Left colon (tissue), 2 donors: ENCODE data around the gene SIK1. TPM values are rescaled to one million over a fixed set of nuclear protein-coding genes. Genes with fewer than 3 reads are reported as not detected.
"Not testable (repeated sequence)": the region's sequence is repeated elsewhere in the genome, so short reads cannot be mapped to it uniquely, and the experiment has no call there.

ENCODE experiments used
- ATAC-seq: fragments of 200-7000 bp; cut with Tn5 transposase; one replicate; pipeline ENCODE4 v1.9.1; 2020; ENCODE audit warnings: mild to moderate bottlenecking, moderate library complexity
- DNase-seq, 2 donors: peaks; one replicate each; pipeline ENCODE4 v3.0.0-alpha.2; 2020
- intact Hi-C, 2 donors: fragments of 100-400 bp; cut with DNase I in 1 of 2; cut with micrococcal nuclease in 1 of 2; formaldehyde crosslinking; loops; one replicate each; pipeline versions ENCODE4 v1.11.2 to v1.14.0; 2022; cut with DNase I, micrococcal nuclease
- long read RNA-seq: library from polyadenylated mRNA; unstranded; transcript quantifications from one replicate; pipeline ENCODE4 v2.0.0, GENCODE V29; 2021
- total RNA-seq, 2 donors: library from RNA; stranded (reverse); fragmentation: NEBNext Ultra II Directional; extraction: Animal tissue kit (Norgen Biotek cat#: 25700); gene quantifications; one replicate each; pipeline ENCODE4 v1.2.1, GENCODE V29; 2021
- donor health status: DM: no; HTN: no; CAD: no.
- donor health status: DM: yes; HTN: yes; CAD: no.

Gene SIK1
- total RNA-seq = 10 to 100 TPM in 1 of 2 donors, 1 to 10 TPM in 1; 8.0 to 30.0 TPM
- long read RNA-seq, partial matches to known transcripts = 1 of 3 reads
- long read RNA-seq, other reads (novel, unspliced or antisense) = 2 of 3 reads

- intact Hi-C loops, DNase-seq: not testable (repeated sequence)
- peak; percentile 30 for ATAC-seq
Observed at GRCh38 chr21:43426404-43427241, at the start of gene SIK1. TSS of gene SIK1 (minus strand) at chr21:43427131. CDS start at chr21:43426178, 953 bp downstream.

GRCh38 chr21:43471597-43472242, 44.8 kb upstream of the SIK1 start:
- intact Hi-C loops, ATAC-seq, DNase-seq: not testable (repeated sequence)

GRCh38 chr21:43469719-43470458, 43.0 kb upstream of the SIK1 start:
- intact Hi-C loops, DNase-seq: not testable (repeated sequence)
- ATAC-seq = peak; percentile 83

- ATAC-seq (no peak), DNase-seq (peak in 1 of 2 donors; percentile 4)
- intact Hi-C loops = no loop called here
Observed at GRCh38 chr21:43467785-43468184, 40.9 kb upstream of the SIK1 start.

- ATAC-seq, DNase-seq, intact Hi-C loops: not testable (repeated sequence)
Observed at GRCh38 chr21:43465159-43465558, 38.2 kb upstream of the SIK1 start.

GRCh38 chr21:43463498-43464261, 36.7 kb upstream of the SIK1 start:
- intact Hi-C loops, DNase-seq: not testable (repeated sequence)
- ATAC-seq = peak; percentile 67

- intact Hi-C loops, DNase-seq, ATAC-seq: not testable (repeated sequence)
Observed at GRCh38 chr21:43462932-43463331, 36.0 kb upstream of the SIK1 start.

GRCh38 chr21:43460475-43460874, 33.5 kb upstream of the SIK1 start:
- intact Hi-C loops, DNase-seq, ATAC-seq: not testable (repeated sequence)

GRCh38 chr21:43458995-43459394, 32.1 kb upstream of the SIK1 start:
- DNase-seq (peak in 1 of 2 donors; percentile 21), ATAC-seq (peak; percentile 48)

GRCh38 chr21:43456616-43457314, 29.8 kb upstream of the SIK1 start:
- intact Hi-C loops, DNase-seq: not testable (repeated sequence)
- ATAC-seq = peak; percentile 81

More at GRCh38 chr21:43458995-43459394, 32.1 kb upstream of the SIK1 start:
- intact Hi-C loops = not testable (repeated sequence)

GRCh38 chr21:43455717-43456116, 28.8 kb upstream of the SIK1 start:
- intact Hi-C loops, ATAC-seq: not testable (repeated sequence)

GRCh38 chr21:43454176-43454575, 27.2 kb upstream of the SIK1 start:
- intact Hi-C loops, ATAC-seq, DNase-seq: not testable (repeated sequence)

More at GRCh38 chr21:43455717-43456116, 28.8 kb upstream of the SIK1 start:
- DNase-seq = not testable (repeated sequence)

GRCh38 chr21:43451850-43452249, 24.9 kb upstream of the SIK1 start:
- ATAC-seq, intact Hi-C loops: not testable (repeated sequence)

GRCh38 chr21:43450287-43450686, 23.4 kb upstream of the SIK1 start:
- intact Hi-C loops, ATAC-seq, DNase-seq: not testable (repeated sequence)

More at GRCh38 chr21:43451850-43452249, 24.9 kb upstream of the SIK1 start:
- not testable (repeated sequence) for DNase-seq

- intact Hi-C loops, ATAC-seq, DNase-seq: not testable (repeated sequence)
Observed at GRCh38 chr21:43447353-43447977, 20.5 kb upstream of the SIK1 start.

- intact Hi-C loops, DNase-seq: not testable (repeated sequence)
- ATAC-seq = peak; percentile 90
Observed at GRCh38 chr21:43446277-43446932, 19.5 kb upstream of the SIK1 start.
